ENCODE measurements around the gene MS4A4A. TPM values are rescaled to one million over a fixed set of nuclear protein-coding genes. Genes with fewer than 3 reads are reported as not detected.
A peak's percentile ranks its signal among the peaks of the same experiment; 100 is the strongest.

MS4A4A gene
- total RNA-seq = not detected
- polyA plus RNA-seq (2013, experiment 1 of 2) = 1.8 TPM
- polyA plus RNA-seq (2013, experiment 2 of 2) = 1.5 TPM
- total RNA-seq = 0 to 1.7 (median 0) reads per million in 172 experiments

DNA sequence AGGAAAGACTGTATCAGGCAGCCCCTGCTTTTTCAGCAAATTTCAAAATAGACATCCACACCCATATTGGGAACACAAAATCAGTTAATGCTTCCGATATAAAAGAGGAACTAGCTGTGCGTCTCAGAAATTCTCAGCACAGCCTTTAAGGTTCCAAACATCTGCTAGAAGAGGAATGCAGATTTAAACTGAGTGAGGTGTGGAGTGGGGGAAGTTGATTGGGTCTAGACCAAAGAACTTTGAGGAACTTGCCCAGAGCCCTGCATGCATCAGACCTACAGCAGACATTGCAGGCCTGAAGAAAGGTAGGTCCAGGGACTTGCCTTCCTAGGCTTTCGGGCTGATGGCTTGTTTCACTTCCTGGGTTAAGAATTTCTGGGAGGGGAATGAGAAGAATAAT, at the start of gene MS4A4A:
MS4A4A (plus strand) TSS at position 255 of the 400 bp plus-strand sequence; CDS start at position 265, 10 bp downstream.
- ATAC-seq (ENCODE audit: poor library complexity) = no peak
- Mint-ChIP-seq H3K27ac (no peak within 1 kb of the TSS), H3K36me3 (ENCODE audit: low read depth) (no peaks in the 10 kb centered on the region), H3K9me3 (no peaks in the 10 kb centered on the region), H3K4me3 (no peak within 1 kb of the TSS), H3K4me1 (ENCODE audit: low read depth) (no peaks in the 10 kb centered on the region), H3K27me3 (peaks cover 9% of the 10 kb centered on the region)
- TF ChIP-seq, protein P1, sequence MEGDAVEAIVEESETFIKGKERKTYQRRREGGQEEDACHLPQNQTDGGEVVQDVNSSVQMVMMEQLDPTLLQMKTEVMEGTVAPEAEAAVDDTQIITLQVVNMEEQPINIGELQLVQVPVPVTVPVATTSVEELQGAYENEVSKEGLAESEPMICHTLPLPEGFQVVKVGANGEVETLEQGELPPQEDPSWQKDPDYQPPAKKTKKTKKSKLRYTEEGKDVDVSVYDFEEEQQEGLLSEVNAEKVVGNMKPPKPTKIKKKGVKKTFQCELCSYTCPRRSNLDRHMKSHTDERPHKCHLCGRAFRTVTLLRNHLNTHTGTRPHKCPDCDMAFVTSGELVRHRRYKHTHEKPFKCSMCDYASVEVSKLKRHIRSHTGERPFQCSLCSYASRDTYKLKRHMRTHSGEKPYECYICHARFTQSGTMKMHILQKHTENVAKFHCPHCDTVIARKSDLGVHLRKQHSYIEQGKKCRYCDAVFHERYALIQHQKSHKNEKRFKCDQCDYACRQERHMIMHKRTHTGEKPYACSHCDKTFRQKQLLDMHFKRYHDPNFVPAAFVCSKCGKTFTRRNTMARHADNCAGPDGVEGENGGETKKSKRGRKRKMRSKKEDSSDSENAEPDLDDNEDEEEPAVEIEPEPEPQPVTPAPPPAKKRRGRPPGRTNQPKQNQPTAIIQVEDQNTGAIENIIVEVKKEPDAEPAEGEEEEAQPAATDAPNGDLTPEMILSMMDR (IDR thresholded peaks at IDR 0.05) = no peak
- no peak within 1 kb of the TSS for H3K4me3 ChIP-seq (ENCODE audit: low read length)
- intact Hi-C loops (cut with DNase I, micrococcal nuclease) = no loop called here
- H3K27me3 ChIP-seq (ENCODE audit: control insufficient read depth in 1 of 2, insufficient read depth in 2 of 2, low read length in 2 of 2) = no peaks in the 10 kb centered on the region
- peak in 3 of 14 experiments; percentile 22 to 40 (median 39) for DNase-seq
- POLR2A ChIA-PET = no interaction called here
- no peak within 1 kb of the TSS for H3K27ac ChIP-seq (ENCODE audit: low read depth in 1 of 2, low read length in 2 of 2)
- no peaks in the 10 kb centered on the region for H3K36me3 ChIP-seq (ENCODE audit: insufficient read depth, low read length)
- no peaks in the 10 kb centered on the region for H3K9me3 ChIP-seq (ENCODE audit: control insufficient read depth in 1 of 2, insufficient read depth in 1 of 2, low read length in 2 of 2)
- CTCF ChIA-PET = no interaction called here
- no peaks in the 10 kb centered on the region for H3K4me1 ChIP-seq (ENCODE audit: insufficient read depth, low read length)

DNA sequence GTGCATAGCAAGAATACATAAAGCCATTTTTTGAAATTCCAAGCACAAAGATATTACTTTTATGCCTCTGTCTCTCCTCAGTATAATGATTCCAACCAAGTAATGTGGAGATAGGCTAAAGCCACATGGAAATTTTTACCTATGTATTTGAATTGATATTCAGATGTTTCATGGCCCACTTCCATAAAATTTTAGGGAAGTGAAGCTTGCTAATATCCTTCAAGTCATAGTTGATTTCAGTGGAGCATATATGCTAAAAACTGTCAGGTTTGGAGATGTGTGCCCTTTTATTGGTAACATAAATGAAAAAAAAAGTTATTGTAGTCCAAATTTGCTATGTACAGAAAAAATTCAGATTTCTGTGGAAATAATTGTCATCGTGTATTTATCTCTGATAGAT, 49.8 kb upstream of the MS4A4A start:
- Mint-ChIP-seq H3K9me3 (no peaks in the 10 kb centered on the region), H3K4me3 (no peak overlapping the region), H3K4me1 (ENCODE audit: low read depth) (no peaks in the 10 kb centered on the region), H3K27me3 (no peaks in the 10 kb centered on the region), H3K36me3 (ENCODE audit: low read depth) (no peaks in the 10 kb centered on the region), H3K27ac (no peak overlapping the region)
- TF ChIP-seq, protein P1 (IDR thresholded peaks at IDR 0.05) = no peak
- CTCF ChIA-PET = no interaction called here
- no peak for DNase-seq
- Histone ChIP-seq H3K4me3 (ENCODE audit: low read length) (no peak overlapping the region), H3K27ac (ENCODE audit: low read depth in 1 of 2, low read length in 2 of 2) (no peak overlapping the region), H3K36me3 (ENCODE audit: insufficient read depth, low read length) (no peaks in the 10 kb centered on the region), H3K9me3 (ENCODE audit: control insufficient read depth in 1 of 2, insufficient read depth in 1 of 2, low read length in 2 of 2) (no peaks in the 10 kb centered on the region), H3K27me3 (ENCODE audit: control insufficient read depth in 1 of 2, insufficient read depth in 2 of 2, low read length in 2 of 2) (no peaks in the 10 kb centered on the region), H3K4me1 (ENCODE audit: insufficient read depth, low read length) (no peaks in the 10 kb centered on the region)
- intact Hi-C loops (cut with DNase I, micrococcal nuclease) = no loop called here
- ATAC-seq (ENCODE audit: poor library complexity) = no peak
- POLR2A ChIA-PET = no interaction called here

DNA sequence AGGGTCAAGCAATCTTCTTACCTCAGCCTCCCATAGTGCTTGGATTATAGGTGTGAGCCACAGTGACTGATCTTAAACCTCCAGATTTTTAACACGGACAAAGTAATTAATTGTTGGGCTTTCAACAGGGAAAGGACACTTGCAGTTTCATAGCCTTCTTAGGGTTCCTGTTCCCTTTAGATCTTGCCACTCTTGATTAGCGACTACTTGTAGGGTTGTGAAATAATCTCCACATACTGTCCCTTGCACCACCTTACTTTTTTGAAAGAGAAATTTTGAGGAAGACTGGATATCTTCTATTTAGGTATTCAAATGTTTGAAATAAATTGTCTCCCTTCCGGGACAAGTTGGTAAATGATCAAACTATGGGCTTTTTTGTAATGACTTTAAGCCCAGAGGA, 45.1 kb upstream of the MS4A4A start:
- Mint-ChIP-seq H3K36me3 (ENCODE audit: low read depth) (no peaks in the 10 kb centered on the region), H3K9me3 (no peaks in the 10 kb centered on the region), H3K4me1 (ENCODE audit: low read depth) (no peaks in the 10 kb centered on the region), H3K4me3 (no peak overlapping the region), H3K27me3 (peaks cover 6% of the 10 kb centered on the region), H3K27ac (no peak overlapping the region)
- CTCF ChIA-PET = no interaction called here
- Histone ChIP-seq H3K4me1 (ENCODE audit: insufficient read depth, low read length) (no peaks in the 10 kb centered on the region), H3K4me3 (ENCODE audit: low read length) (no peak overlapping the region), H3K27me3 (ENCODE audit: control insufficient read depth in 1 of 2, insufficient read depth in 2 of 2, low read length in 2 of 2) (peaks cover 0 to 3% of the 10 kb centered on the region in 2 experiments), H3K27ac (ENCODE audit: low read depth in 1 of 2, low read length in 2 of 2) (no peak overlapping the region), H3K9me3 (ENCODE audit: control insufficient read depth in 1 of 2, insufficient read depth in 1 of 2, low read length in 2 of 2) (no peaks in the 10 kb centered on the region), H3K36me3 (ENCODE audit: insufficient read depth, low read length) (no peaks in the 10 kb centered on the region)
- TF ChIP-seq, protein P1 (IDR thresholded peaks at IDR 0.05) = no peak
- ATAC-seq (ENCODE audit: poor library complexity) (no peak), DNase-seq (no peak)
- intact Hi-C loops (cut with DNase I, micrococcal nuclease) = no loop called here
- POLR2A ChIA-PET = no interaction called here

Data from CD4-positive, alpha-beta T cell (primary cell).